A549 (cell line): ENCODE results near the gene PRKAR1B. TPM values are rescaled to one million over a fixed set of nuclear protein-coding genes. Genes with fewer than 3 reads are reported as not detected.

Experiments used
- ATAC-seq, 2 experiments: fragments of 200-7000 bp in 1 of 2; fragments of >200 bp in 1 of 2; cut with Nextera tagmentation in 1 of 2; cut with Tn5 transposase in 1 of 2; 3 replicates each; pipeline versions ENCODE4 v1.8.0 to v1.9.1; 2018 to 2020; ENCODE audit warnings: mild to moderate bottlenecking in 1 of 2, moderate library complexity in 1 of 2
- CTCF ChIA-PET: fragments of 300-600 bp; sonication (Branson Sonifier 250); formaldehyde crosslinking; extraction: SDS; loops from one replicate; lab custom pipeline; 2021; ENCODE audit warnings: antibody characterized with exemption, inconsistent platforms; lab: Yijun Ruan, JAX
- POLR2A ChIA-PET: fragments of 350-600 bp; formaldehyde crosslinking; extraction: SDS; loops from one replicate; lab custom pipeline; 2021; ENCODE audit warnings: antibody characterized with exemption, inconsistent platforms; lab: Yijun Ruan, JAX
- DNase-seq, 2 experiments: peaks; one replicate each; pipeline versions ENCODE4 v3.0.0 to v3.0.0-alpha.2; 2011 to 2016; ENCODE audit warnings: low read depth in 1 of 2, low spot score in 1 of 2
- FAIRE-seq: peaks from 2 replicates; lab custom pipeline; 2011; peaks lifted over from hg19 to GRCh38; lab: Jason Lieb, UNC
- H3K27ac ChIP-seq, 2 experiments: fragments of >200 bp; sonication (Bioruptor Twin); formaldehyde crosslinking; 3 replicates each; pipeline ENCODE4 v1.5.1; 2016 to 2017
- H3K4me1 ChIP-seq: fragments of >200 bp; sonication (Bioruptor Twin); formaldehyde crosslinking; 3 replicates; pipeline ENCODE4 v1.6.1; 2016
- H3K4me2 ChIP-seq: fragments of >200 bp; sonication (Bioruptor Twin); formaldehyde crosslinking; 3 replicates; pipeline ENCODE4 v1.6.1; 2016
- H3K4me3 ChIP-seq: fragments of >200 bp; sonication (Bioruptor Twin); formaldehyde crosslinking; 3 replicates; pipeline ENCODE4 v1.5.1; 2016
- H3K9me3 ChIP-seq: fragments of >200 bp; sonication (Bioruptor Twin); formaldehyde crosslinking; 3 replicates; pipeline ENCODE4 v1.6.1; 2016
- BCL3 ChIP-seq: fragments of >200 bp; sonication (Bioruptor Twin); formaldehyde crosslinking; IDR thresholded peaks from 3 replicates; pipeline ENCODE4 v1.6.1; 2016
- BHLHE40 ChIP-seq: IDR thresholded peaks from 2 replicates; pipeline ENCODE4 v1.6.1; 2012; ENCODE audit warnings: low read depth, low read length, inconsistent platforms
- CBX8 ChIP-seq: fragments of 200-600 bp; sonication (generic); IDR thresholded peaks from 2 replicates; pipeline ENCODE4 v1.6.1; 2016
- CEBPB ChIP-seq, 2 experiments: fragments of >200 bp in 1 of 2; sonication (Bioruptor Twin) in 1 of 2; formaldehyde crosslinking in 1 of 2; IDR thresholded peaks; 2 replicates each; pipeline ENCODE4 v1.6.1; 2012 to 2016
- ELK1 ChIP-seq: fragments of 150-350 bp; IDR thresholded peaks from 2 replicates; pipeline ENCODE4 v1.6.1; 2014; ENCODE audit warnings: low read depth, mild to moderate bottlenecking, low read length
- ESRRA ChIP-seq: fragments of 150-350 bp; IDR thresholded peaks from 2 replicates; pipeline ENCODE4 v1.6.1; 2014; ENCODE audit warnings: mild to moderate bottlenecking, low read length, borderline replicate concordance
- FOSL2 ChIP-seq, 2 experiments: fragments of 450-650 bp in 1 of 2; fragments of >200 bp in 1 of 2; sonication (Bioruptor Twin) in 1 of 2; formaldehyde crosslinking; IDR thresholded peaks; 2 replicates each; pipeline versions ENCODE4 v1.5.0 to v1.6.1; 2016 to 2020; ENCODE audit warnings: mild to moderate bottlenecking in 1 of 2, moderate library complexity in 1 of 2
- HDAC2 ChIP-seq: fragments of 200-600 bp; sonication (generic); IDR thresholded peaks from 2 replicates; pipeline ENCODE4 v1.6.1; 2016
- HEYL ChIP-seq: fragments of 250-450 bp; sonication (Bioruptor Pico); IDR thresholded peaks from 2 replicates; pipeline ENCODE4 v1.8.0; 2021; ENCODE audit warnings: mild to moderate bottlenecking, moderate library complexity
- HOXB5 ChIP-seq: fragments of 250-450 bp; sonication (Bioruptor Pico); IDR thresholded peaks from 2 replicates; pipeline ENCODE4 v1.5.0; 2020; ENCODE audit warnings: mild to moderate bottlenecking, moderate library complexity
- JUN ChIP-seq, 2 experiments: fragments of >200 bp; sonication (Bioruptor Twin); formaldehyde crosslinking; IDR thresholded peaks; 2 replicates in 1 of 2; 3 replicates in 1 of 2; pipeline ENCODE4 v1.6.1; 2016 to 2017
- KDM5A ChIP-seq: fragments of 200-600 bp; sonication (generic); IDR thresholded peaks from 2 replicates; pipeline ENCODE4 v1.6.1; 2016; ENCODE audit warnings: antibody characterized with exemption, mild to moderate bottlenecking
- MAFK ChIP-seq: fragments of 450-650 bp; IDR thresholded peaks from 2 replicates; pipeline ENCODE4 v1.6.1; 2014; ENCODE audit not compliant: partially characterized antibody
- MAZ ChIP-seq: fragments of 150-350 bp; IDR thresholded peaks from 2 replicates; pipeline ENCODE4 v1.6.1; 2014; ENCODE audit warnings: antibody characterized with exemption, low read depth, low read length, borderline replicate concordance
- POLR2A ChIP-seq: IDR thresholded peaks from 2 replicates; pipeline ENCODE4 v1.6.1; 2012; ENCODE audit warnings: mild to moderate bottlenecking, low read length
- RARB ChIP-seq: fragments of 250-450 bp; sonication (Bioruptor Pico); IDR thresholded peaks from 2 replicates; pipeline ENCODE4 v1.8.0; 2021; ENCODE audit warnings: mild to moderate bottlenecking, moderate library complexity
- RCOR1 ChIP-seq: fragments of 150-350 bp; IDR thresholded peaks from 2 replicates; pipeline ENCODE4 v1.6.1; 2014; ENCODE audit warnings: antibody characterized with exemption, low read length, low read depth
- RFX5 ChIP-seq: fragments of 450-650 bp; IDR thresholded peaks from 2 replicates; pipeline ENCODE4 v1.7.1; 2014; ENCODE audit warnings: antibody characterized with exemption, mild to moderate bottlenecking, moderate library complexity
- SMC3 ChIP-seq: fragments of >200 bp; sonication (Bioruptor Twin); formaldehyde crosslinking; IDR thresholded peaks from 3 replicates; pipeline ENCODE4 v1.6.1; 2018; ENCODE audit warnings: inconsistent platforms
- SREBF2 ChIP-seq: fragments of 450-650 bp; IDR thresholded peaks from 2 replicates; pipeline ENCODE4 v1.6.1; 2014; ENCODE audit warnings: mild to moderate bottlenecking, moderate library complexity
- TFCP2L1 ChIP-seq: fragments of 250-450 bp; sonication (Bioruptor Pico); IDR thresholded peaks from 2 replicates; pipeline ENCODE4 v1.5.0; 2021; ENCODE audit warnings: mild to moderate bottlenecking
- ZNF302 ChIP-seq: fragments of 250-450 bp; sonication (Bioruptor Pico); IDR thresholded peaks from 2 replicates; pipeline ENCODE4 v1.9.0; 2021; ENCODE audit warnings: inconsistent platforms, mild to moderate bottlenecking, moderate library complexity
- WGBS: methylation state at CpG from one replicate; pipeline ENCODE4 v1.1.6; 2017; ENCODE audit errors: missing lambda C conversion rate; 5-methylcytosine and 5-hydroxymethylcytosine counted together
- polyA plus RNA-seq, 4 experiments: library from polyadenylated mRNA; depleted of rRNA in 3 of 4; stranded (reverse); fragments of >200 nt; fragmentation: RNase III in 1 of 4; extraction: RNeasy Plus Mini Kit Qiagen cat#74134 plus additional on column Dnase treatment in 1 of 4; gene quantifications; 2 replicates in 3 of 4; 3 replicates in 1 of 4; pipeline ENCODE4 v1.2.3, GENCODE V29; 2011 to 2017
- TF ChIP-seq, protein P1 (sequence below): fragments of 450-650 bp; IDR thresholded peaks from 2 replicates; pipeline ENCODE4 v1.6.1; 2014; ENCODE audit warnings: antibody characterized with exemption
- TF ChIP-seq, protein P2 (sequence below): fragments of >200 bp; sonication (Bioruptor Twin); formaldehyde crosslinking; IDR thresholded peaks from 2 replicates; pipeline ENCODE4 v1.6.1; 2016
- TF ChIP-seq, protein P3 (sequence below): fragments of 250-450 bp; sonication (Bioruptor Pico); IDR thresholded peaks from 2 replicates; pipeline ENCODE4 v1.5.0; 2020; ENCODE audit warnings: low read depth, mild to moderate bottlenecking, moderate library complexity

PRKAR1B gene
- polyA plus RNA-seq, 2 of the 4 experiments (the other 2 are of a cell fraction), result 10.1 to 33.7 TPM

DNA sequence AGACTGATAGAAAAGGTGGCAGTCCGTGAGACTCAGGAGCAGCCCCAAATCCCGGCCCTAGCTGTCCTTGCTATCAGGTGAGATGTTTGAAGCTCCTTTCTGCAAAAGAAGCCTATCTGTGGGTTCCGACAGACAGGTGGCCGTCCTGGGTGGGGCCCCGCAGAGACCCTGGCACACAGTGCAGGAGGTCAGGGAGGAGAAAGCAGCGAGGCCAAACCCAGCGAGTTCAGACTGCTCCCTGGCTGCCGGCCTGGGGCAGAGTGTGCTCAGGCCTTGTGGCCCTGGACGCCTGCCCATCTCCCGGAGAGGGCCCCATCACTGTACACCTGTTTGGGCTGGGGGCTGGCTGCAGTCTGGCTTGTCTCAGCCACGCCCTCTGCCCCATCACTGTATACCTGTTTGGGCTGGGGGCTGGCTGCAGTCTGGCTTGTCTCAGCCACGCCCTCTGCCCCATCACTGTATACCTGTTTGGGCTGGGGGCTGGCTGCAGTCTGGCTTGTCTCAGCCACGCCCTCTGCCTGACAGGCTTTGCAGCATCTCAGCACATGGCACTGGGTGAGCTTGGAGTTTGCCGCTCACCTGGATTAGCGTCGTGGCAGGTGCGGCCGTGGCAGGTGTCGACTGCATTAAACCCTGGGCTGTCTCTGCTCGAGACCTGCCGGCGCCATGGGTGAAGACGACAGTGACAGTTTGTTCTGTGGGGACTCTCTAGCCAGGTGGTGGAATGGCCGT is 11.8 kb upstream of the PRKAR1B start:
- POLR2A ChIA-PET, result no interaction called here
- Histone ChIP-seq H3K9me3 (peaks cover 16% of the 10 kb centered on the region), H3K27ac (no peak overlapping the region), H3K4me2 (no peak overlapping the region), H3K4me3 (no peak overlapping the region), H3K4me1 (no peaks in the 10 kb centered on the region)
- 95% methylated on average over 18 of the region's 24 CpGs for WGBS
- no peak for ATAC-seq
- DNase-seq, result no peak
- no peak for FAIRE-seq
- TF ChIP-seq SMC3 (no peak), POLR2A (no peak), RCOR1 (no peak), JUN (IDR thresholded peaks at IDR 0.05) (no peak), SREBF2 (no peak), RFX5 (no peak), RARB (CRISPR knock-in tag) (no peak), BHLHE40 (no peak), TFCP2L1 (no peak), MAZ (no peak), BCL3 (no peak)
- TF ChIP-seq, protein P1, sequence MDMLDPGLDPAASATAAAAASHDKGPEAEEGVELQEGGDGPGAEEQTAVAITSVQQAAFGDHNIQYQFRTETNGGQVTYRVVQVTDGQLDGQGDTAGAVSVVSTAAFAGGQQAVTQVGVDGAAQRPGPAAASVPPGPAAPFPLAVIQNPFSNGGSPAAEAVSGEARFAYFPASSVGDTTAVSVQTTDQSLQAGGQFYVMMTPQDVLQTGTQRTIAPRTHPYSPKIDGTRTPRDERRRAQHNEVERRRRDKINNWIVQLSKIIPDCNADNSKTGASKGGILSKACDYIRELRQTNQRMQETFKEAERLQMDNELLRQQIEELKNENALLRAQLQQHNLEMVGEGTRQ, result no peak
- TF ChIP-seq, protein P2, sequence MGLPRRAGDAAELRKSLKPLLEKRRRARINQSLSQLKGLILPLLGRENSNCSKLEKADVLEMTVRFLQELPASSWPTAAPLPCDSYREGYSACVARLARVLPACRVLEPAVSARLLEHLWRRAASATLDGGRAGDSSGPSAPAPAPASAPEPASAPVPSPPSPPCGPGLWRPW, result no peak
- TF ChIP-seq, protein P3, sequence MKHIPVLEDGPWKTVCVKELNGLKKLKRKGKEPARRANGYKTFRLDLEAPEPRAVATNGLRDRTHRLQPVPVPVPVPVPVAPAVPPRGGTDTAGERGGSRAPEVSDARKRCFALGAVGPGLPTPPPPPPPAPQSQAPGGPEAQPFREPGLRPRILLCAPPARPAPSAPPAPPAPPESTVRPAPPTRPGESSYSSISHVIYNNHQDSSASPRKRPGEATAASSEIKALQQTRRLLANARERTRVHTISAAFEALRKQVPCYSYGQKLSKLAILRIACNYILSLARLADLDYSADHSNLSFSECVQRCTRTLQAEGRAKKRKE, result no peak
- CTCF ChIA-PET, result interaction anchor here (1.1 kb wide), 1 partner anchor 120 kb away, joined by 3 read pairs; no protein-coding TSS in a partner anchor

DNA sequence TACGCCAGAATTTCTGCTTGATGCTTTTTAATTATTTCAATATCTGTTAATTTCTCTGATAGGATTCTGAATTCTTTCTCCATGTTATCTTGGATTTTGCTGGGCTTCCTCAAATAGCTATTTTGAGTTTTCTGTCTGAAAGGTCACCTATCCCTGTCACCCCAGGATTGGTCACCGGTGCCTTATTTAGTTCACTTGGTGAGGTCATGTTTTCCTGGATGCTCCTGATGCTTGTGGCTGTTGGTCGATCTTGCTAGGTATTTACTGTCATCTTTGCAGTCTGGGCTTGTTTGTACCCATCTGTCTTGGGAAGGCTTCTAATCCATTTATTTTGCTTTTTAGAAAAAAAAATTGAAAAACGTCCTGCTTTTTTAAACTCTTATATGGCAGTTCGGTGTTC is 11.2 kb upstream of the PRKAR1B start:
- ChIA-PET POLR2A (no interaction called here), CTCF (interaction anchor here (1.1 kb wide), 1 partner anchor 120 kb away, joined by 3 read pairs; no protein-coding TSS in a partner anchor)
- TF ChIP-seq BCL3 (no peak), ESRRA (no peak), SREBF2 (no peak), ZNF302 (CRISPR knock-in tag) (no peak), RARB (CRISPR knock-in tag) (no peak), CEBPB (IDR thresholded peaks at IDR 0.05) (no peak), POLR2A (no peak), BHLHE40 (no peak), ELK1 (no peak), FOSL2 (IDR thresholded peaks at IDR 0.05) (no peak), FOSL2 (CRISPR knock-in tag; IDR thresholded peaks at IDR 0.05) (no peak), HDAC2 (no peak), HOXB5 (CRISPR knock-in tag) (no peak), HEYL (CRISPR knock-in tag) (no peak), RFX5 (no peak), MAFK (no peak), KDM5A (no peak), RCOR1 (no peak), CBX8 (no peak)
- DNase-seq, result no peak
- Histone ChIP-seq H3K27ac (no peak overlapping the region), H3K9me3 (peaks cover 19% of the 10 kb centered on the region), H3K4me1 (no peaks in the 10 kb centered on the region), H3K4me3 (no peak overlapping the region), H3K4me2 (no peak overlapping the region)
- no peak for ATAC-seq
- no peak for FAIRE-seq
- WGBS, result 86% methylated on average over 5 of the region's 5 CpGs
